Endothelial cell of hepatic sinusoid (primary cell): ENCODE data around the gene ZCCHC2.

Source experiments
- in situ Hi-C: cut with HindIII; loops from 2 replicates; pipeline ENCODE4 v1.10.0; 2017; ENCODE audit warnings: low sequenced_read_pairs

The ZCCHC2 gene

GRCh38 chr18:62605685-62606084 lies 82.9 kb downstream of the ZCCHC2 start:
- in situ Hi-C loops: no loop called here

GRCh38 chr18:62606106-62606505 lies 83.3 kb downstream of the ZCCHC2 start:
- in situ Hi-C loops: no loop called here

- in situ Hi-C loops: no loop called here
Observed at GRCh38 chr18:62607302-62607701, 84.5 kb downstream of the ZCCHC2 start.

- in situ Hi-C loops: no loop called here
Observed at GRCh38 chr18:62607708-62608428, 85.0 kb downstream of the ZCCHC2 start.

- in situ Hi-C loops: no loop called here
Observed at GRCh38 chr18:62609764-62610163, 86.9 kb downstream of the ZCCHC2 start.

- in situ Hi-C loops: no loop called here
Observed at GRCh38 chr18:62610351-62610700, 87.5 kb downstream of the ZCCHC2 start.

GRCh38 chr18:62610701-62611411 lies 88.0 kb downstream of the ZCCHC2 start:
- in situ Hi-C loops: no loop called here

- in situ Hi-C loops: no loop called here
Observed at GRCh38 chr18:62611453-62612288, 88.8 kb downstream of the ZCCHC2 start.

GRCh38 chr18:62612289-62612645 lies 89.4 kb downstream of the ZCCHC2 start:
- in situ Hi-C loops: no loop called here

GRCh38 chr18:62612776-62613175 lies 90.0 kb downstream of the ZCCHC2 start:
- in situ Hi-C loops: no loop called here

- in situ Hi-C loops: no loop called here
Observed at GRCh38 chr18:62614494-62614893, 91.7 kb downstream of the ZCCHC2 start.

GRCh38 chr18:62616331-62616805 lies 93.5 kb downstream of the ZCCHC2 start:
- in situ Hi-C loops: loop anchor here (5.0 kb wide), 1 partner anchor 39 kb away; no protein-coding TSS in a partner anchor

- in situ Hi-C loops: loop anchor here (5.0 kb wide), 1 partner anchor 41 kb away; no protein-coding TSS in a partner anchor
Observed at GRCh38 chr18:62617793-62618591, 95.2 kb downstream of the ZCCHC2 start.

GRCh38 chr18:62618735-62619134 lies 95.9 kb downstream of the ZCCHC2 start:
- in situ Hi-C loops: loop anchor here (5.0 kb wide), 1 partner anchor 41 kb away; no protein-coding TSS in a partner anchor

- in situ Hi-C loops: no loop called here
Observed at GRCh38 chr18:62621546-62621945, 98.7 kb downstream of the ZCCHC2 start.

GRCh38 chr18:62625019-62625418 lies 102.2 kb downstream of the ZCCHC2 start:
- in situ Hi-C loops: no loop called here
